ENCODE measurements around the gene BICRA.

The BICRA gene

DNA sequence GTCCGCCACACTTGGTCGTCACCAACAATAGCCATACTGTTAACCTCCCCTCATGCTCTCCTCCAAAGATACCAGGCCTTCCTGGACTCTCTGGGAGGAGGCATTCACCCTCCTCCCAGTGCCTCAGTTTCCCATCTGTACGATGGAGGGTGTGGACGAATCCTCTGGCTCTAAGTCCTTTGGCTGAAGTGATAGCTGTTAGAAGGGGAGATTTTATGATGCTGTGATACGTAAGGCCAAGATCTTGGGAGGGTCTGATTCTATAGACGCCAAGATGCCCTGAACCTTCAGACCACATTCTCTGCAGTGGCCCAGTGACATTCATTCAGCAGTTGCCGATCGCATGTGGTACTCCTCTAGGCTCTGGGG, 121.6 kb downstream of the BICRA start:
- H3K4me3 ChIP-seq (ENCODE audit: low read depth, low read length) = no peak overlapping the region
- no peak for DNase-seq (ENCODE audit: low read depth)
- TF ChIP-seq CTCF (IDR thresholded peaks at IDR 0.05; ENCODE audit: control insufficient read depth, extremely low read depth, insufficient read depth) = no peak

GRCh38 chr19:47730910-47731309, 122.0 kb downstream of the BICRA start:
- DNase-seq (ENCODE audit: low read depth) = no peak
- no peak overlapping the region for H3K4me3 ChIP-seq (ENCODE audit: low read depth, low read length)
- TF ChIP-seq CTCF (IDR thresholded peaks at IDR 0.05; ENCODE audit: control insufficient read depth, extremely low read depth, insufficient read depth) = no peak

DNA sequence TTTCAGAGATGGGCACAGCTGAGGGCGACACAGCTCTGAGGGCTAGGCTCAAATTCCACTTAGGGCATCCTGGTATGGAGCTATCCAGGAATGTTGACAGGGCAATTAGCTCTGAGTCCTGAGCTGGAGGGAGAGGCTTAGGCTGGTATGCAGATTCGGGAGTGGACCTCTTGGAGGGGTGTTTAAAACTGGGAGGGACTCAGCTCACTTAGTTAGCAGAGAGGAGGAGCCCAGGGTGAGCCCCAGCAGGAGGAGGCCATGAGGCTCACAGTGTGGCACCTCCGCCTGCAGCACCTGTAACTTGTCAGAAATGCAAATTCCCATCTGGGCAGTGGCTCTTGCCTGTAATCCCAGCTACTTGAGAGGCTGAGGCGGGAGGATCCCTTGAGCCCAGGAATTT, 126.2 kb downstream of the BICRA start:
- no peak overlapping the region for H3K4me3 ChIP-seq (ENCODE audit: low read depth, low read length)
- TF ChIP-seq CTCF (IDR thresholded peaks at IDR 0.05; ENCODE audit: control insufficient read depth, extremely low read depth, insufficient read depth) = no peak
- no peak for DNase-seq (ENCODE audit: low read depth)

DNA sequence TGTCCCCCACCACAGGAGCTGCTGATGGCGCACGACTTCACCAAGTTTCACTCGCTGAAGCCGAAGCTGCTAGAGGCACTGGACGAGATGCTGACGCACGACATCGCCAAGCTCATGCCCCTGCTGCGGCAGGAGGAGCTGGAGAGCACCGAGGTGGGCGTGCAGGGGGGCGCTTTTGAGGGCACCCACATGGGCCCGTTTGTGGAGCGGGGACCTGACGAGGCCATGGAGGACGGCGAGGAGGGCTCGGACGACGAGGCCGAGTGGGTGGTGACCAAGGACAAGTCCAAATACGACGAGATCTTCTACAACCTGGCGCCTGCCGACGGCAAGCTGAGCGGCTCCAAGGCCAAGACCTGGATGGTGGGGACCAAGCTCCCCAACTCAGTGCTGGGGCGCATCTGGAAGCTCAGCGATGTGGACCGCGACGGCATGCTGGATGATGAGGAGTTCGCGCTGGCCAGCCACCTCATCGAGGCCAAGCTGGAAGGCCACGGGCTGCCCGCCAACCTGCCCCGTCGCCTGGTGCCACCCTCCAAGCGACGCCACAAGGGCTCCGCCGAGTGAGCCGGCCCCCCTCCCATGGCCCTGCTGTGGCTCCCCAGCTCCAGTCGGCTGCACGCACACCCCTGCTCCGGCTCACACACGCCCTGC, 132.1 kb downstream of the BICRA start:
- no peak overlapping the region for H3K4me3 ChIP-seq (ENCODE audit: low read depth, low read length)
- no peak for TF ChIP-seq CTCF (IDR thresholded peaks at IDR 0.05; ENCODE audit: control insufficient read depth, extremely low read depth, insufficient read depth)
- DNase-seq (ENCODE audit: low read depth) = no peak

DNA sequence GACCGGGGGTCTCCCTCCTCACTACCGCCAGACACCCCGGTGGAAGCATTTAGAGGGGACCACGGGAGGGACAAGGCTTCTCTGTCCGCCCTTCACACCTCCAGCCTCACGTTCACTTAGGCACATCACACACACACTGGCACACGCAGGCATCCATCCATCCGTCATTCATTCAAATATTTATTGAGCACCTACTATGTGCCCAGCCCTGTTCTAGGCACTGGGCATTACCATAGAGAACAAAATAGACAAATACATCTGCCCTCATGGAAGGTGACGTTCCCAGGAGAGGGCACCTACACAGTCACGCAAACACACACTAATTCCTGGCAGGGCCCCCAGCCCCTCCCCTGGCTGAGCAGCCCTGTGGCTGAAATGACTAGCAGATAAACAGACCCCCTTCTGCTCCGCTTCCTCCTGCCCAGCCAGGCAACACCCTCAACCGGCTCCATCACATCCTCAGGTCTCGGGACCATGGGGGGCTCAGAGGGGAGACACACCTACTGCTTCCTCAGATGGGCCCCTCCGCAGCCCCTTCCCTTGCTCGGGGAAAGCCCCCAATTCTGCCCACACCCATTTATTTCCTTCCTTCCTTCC, 132.7 kb downstream of the BICRA start:
- no peak for TF ChIP-seq CTCF (IDR thresholded peaks at IDR 0.05; ENCODE audit: control insufficient read depth, extremely low read depth, insufficient read depth)
- no peak overlapping the region for H3K4me3 ChIP-seq (ENCODE audit: low read depth, low read length)
- DNase-seq (ENCODE audit: low read depth) = no peak

DNA sequence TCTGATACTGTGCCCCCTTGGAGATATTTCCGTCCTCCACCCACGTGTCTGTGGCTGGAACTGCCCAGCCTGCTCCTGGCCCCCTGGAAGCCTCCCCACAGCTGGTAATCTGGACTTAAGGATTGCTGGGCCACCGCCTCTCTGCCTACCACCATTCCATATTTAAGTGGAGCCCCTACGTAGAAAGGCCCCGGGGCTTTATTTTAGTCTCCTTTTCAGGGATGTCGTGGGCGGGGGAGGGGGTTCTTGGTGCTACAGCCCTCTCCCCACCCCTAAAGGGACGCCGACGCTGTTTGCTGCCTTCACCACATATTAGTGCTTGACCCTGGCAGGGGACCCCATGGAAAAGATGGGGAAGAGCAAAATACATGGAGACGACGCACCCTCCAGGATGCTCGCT, 133.7 kb downstream of the BICRA start:
- TF ChIP-seq CTCF (IDR thresholded peaks at IDR 0.05; ENCODE audit: control insufficient read depth, extremely low read depth, insufficient read depth) = no peak
- H3K4me3 ChIP-seq (ENCODE audit: low read depth, low read length) = no peak overlapping the region
- no peak for DNase-seq (ENCODE audit: low read depth)

All from LNCaP clone FGC (cell line).